Adipose tissue (tissue), 3 donors: ENCODE results near the gene MTG1. TPM values are rescaled to one million over a fixed set of nuclear protein-coding genes. Genes with fewer than 3 reads are reported as not detected.
"Not testable (repeated sequence)": the region's sequence is repeated elsewhere in the genome, so short reads cannot be mapped to it uniquely, and the experiment has no call there.

Experiments used
- H3K27ac ChIP-seq: one replicate; pipeline ENCODE4 v1.5.1; 2013; ENCODE audit warnings: low read depth, low read length
- WGBS, 3 donors: extraction: QIAGEN DNeasy Blood & Tissue Kit; methylation state at CpG; one replicate each; pipeline ENCODE4 v1.1.7; 2013; 5-methylcytosine and 5-hydroxymethylcytosine counted together
- polyA plus RNA-seq, 3 donors: library from polyadenylated mRNA; stranded (reverse); fragments of 200-250 nt; gene quantifications; one replicate each; pipeline ENCODE4 v1.2.3, GENCODE V29; 2013
- donor health status: healthy with polysubstance abuse.
- donor health status: Bipolar disorder and iron deficiency.
- donor health status: healthy.

The MTG1 gene
- polyA plus RNA-seq, 3 donors = 33.9 to 40.2 (median 35.9) TPM

DNA sequence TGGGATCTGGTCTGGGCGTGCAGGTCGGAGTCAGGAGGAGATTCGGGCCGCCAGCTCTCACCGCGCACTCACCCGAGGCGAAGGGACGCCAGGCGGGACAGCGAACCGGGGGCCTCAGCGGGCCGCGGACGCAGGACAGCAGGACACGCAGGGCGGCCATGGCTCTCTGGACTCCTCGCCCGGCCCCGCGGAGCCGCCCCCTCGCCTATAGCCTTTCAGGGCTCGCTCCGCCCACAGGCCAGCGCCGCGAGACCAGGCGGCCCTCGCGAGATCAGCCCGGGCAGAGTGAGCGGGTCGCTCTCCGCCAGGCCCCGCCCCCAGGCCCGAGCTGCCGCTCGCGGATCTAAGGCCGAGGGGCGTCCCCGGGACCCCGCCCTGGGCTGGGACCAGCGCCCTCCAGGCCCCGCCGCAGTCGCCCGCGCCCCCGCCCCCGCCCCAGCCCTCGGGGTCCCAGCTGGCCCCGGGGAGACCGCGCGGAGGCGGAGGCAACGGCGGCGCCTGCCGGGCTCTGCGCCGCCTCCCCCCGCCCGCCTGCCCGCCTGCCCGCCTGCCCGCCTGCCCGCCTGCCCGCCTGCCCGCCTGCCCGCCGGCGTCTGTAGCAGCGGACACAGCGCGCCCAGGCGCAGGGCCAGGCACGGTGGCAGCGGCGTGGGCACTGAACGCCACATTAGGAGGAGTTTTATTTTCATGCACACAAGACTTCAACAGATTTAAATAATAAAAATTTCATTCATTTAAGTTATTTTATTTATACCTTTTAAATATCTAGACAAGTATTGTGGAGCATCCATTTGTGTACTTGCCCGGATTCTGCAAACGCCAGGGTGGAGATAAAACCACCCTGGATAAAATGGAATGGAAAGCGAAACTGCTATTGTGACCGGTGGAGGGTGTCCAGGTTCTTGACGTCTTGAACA, 20.5 kb upstream of the MTG1 start, which contains the start of gene ECHS1:
Gene ECHS1, minus strand, starts transcription at position 181 of the 917 bp plus-strand sequence. Its CDS starts 21 bp downstream, at position 160.
- 1% methylated on average over 46 to 89 of the region's 89 CpGs for WGBS, 3 donors
- H3K27ac ChIP-seq = no peak within 1 kb of the TSS

DNA sequence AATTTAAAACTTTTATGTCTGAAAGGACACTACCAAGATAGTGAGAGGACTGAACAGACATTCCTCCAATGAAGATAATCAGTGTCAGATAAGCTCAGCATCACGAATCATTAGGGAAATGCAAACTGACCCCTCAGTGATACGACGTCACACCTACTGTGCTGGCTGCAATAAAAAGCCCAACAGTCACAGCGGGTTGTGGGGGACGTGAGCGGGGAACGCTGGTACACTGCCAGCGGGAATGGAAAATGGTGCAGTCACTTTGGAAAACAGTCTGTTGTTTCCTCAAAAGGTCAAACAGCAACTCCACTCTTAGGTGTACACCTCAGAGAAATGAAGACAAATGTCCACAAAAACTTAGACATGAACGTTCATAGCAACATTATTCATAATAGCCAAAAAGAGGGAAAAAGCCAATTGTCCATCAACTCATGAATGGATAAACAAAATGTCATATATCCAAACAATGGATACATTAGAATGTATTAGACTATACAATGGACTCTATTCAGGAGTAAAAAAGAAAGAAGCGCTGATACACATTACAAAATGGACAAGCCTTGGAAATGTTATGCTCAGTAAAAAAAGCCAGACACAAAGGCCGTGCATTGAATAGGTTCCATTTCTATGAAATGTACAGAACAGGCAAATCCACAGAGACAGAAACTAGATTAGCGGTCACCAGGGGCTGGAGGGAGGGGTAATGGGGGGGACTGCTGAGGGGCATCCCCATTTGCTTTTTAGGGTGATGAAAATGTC, 18.4 kb upstream of the MTG1 start:
- WGBS, 3 donors = 75 to 87% (median 84%) methylated on average over 12 of the region's 12 CpGs
- H3K27ac ChIP-seq = no peak overlapping the region

DNA sequence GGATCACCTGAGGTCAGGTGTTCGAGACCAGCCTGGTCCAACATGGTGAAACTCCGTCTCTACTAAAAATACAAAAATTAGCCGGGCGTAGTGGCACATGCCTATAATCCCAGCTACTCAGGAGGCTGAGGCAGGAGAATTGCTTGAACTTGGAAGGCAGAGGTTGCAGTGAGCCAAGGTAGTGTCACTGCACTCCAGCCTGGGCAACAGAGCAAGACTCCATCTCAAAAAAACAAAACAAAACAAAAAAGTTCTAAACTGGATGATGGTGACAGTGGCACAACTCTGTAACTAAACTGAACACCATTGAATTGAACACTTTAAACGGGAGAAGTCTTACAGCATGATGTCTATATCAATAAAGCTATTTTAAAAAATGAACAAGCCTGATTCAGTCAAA, 17.8 kb upstream of the MTG1 start:
- not testable (repeated sequence) for H3K27ac ChIP-seq
- 94% methylated on average over 5 of the region's 5 CpGs for WGBS, 3 donors

DNA sequence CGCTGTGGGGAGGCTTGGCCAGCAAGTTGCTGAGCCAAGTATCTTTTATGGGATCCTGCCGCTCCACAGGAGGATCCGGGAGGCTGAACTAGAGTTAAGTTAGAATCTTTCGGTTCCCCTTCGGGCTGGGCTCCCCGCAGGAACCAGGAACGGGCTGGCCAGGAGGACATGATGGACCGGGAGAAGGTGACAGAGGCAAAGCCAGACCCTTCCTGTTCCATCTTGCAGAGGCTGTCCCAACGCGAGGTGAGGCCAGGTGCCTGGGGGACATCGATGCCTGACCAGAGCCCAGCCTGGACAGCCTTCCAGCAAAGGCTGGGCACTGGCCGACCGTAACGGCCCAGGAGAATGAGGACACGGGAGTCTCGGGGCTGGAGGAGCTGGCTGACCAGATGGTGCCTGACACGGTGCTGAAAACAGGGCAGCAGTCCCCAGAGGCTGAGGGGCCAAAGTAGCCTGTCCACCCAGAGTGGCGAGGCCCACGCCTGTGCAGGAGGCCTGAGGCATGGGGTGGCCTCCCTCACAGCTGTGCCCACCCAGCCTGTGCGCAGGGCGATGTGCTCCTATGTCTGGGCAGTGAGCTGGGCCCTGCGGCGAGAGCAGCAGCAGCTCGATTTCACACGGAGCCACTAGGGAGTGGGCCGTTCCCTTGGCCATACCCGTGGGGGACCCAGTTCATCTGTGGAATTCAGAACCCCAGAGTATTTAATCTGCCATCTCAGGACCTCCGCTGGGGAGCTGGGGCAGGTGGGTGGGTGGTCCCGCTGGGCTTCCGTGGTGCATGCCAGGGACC, 16.7 kb upstream of the MTG1 start:
- H3K27ac ChIP-seq = no peak overlapping the region
- WGBS, 3 donors = 89 to 93% (median 93%) methylated on average over 30 of the region's 30 CpGs

DNA sequence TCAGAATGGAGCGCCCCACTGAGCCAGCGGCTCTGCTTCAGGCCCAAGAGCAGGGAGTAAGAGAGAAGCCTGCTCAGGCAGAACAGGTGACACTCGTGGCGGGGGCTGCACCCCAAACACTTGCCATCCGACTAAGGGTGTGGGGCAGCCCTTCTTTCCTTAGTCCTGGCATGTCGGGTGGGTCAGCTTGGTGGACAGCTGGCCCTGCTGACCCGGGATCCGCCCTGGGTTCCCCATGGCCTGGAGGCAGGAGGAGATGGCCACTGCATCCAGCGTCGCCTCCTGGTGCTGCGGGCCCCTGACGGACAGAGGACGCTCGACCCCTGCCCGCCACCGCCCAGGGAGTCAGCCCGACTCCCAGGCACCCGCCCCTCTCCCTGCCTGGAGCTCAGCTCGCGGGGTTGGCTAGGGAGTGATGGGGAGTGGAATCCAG, 16.1 kb upstream of the MTG1 start:
- no peak overlapping the region for H3K27ac ChIP-seq
- WGBS, 3 donors = 29 to 30% (median 29%) methylated on average over 20 of the region's 20 CpGs

DNA sequence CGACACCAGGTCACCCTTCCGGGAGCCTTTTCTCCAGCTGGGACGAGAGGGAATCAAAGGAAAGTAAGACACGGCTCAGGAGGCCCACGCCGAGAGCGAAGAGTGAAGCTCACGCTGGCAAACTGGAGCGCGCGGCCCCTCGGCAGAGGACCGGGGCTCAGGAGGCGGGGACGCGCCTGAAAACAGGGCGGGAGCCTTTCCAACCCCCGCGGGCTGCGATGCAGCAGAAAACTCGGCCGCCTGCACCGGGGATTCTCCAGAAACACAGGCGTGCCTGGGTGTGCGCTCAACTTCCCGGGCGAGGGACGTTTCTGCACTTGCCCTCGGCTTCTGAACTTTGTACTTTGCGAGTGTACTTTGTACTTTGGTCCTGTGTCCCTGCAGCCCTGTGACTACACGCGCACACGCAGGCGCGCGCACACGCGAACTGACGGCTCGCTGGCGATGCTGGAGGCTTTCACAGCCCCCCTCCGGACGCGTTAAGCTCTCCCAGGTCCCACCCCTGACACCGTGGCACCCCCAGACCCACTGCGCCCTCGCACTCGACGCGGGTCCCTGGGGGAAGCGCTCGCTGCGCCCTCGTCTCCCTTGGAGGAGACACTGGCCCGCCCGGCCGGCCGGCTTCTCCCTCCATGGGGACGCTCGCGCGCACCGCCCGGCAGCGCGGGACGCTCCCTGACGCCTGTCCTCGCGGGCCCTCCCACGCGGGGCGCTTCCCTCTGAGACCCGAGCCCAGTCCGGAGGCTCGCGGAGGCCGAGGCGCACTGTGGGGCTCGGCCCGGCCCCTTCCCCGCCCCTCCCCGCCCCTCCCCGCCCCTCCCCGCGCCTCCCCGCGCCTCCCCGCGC, 15.5 kb upstream of the MTG1 start:
- H3K27ac ChIP-seq = no peak overlapping the region
- WGBS, 3 donors = 0 to 1% (median 0%) methylated on average over 69 to 83 of the region's 90 CpGs

DNA sequence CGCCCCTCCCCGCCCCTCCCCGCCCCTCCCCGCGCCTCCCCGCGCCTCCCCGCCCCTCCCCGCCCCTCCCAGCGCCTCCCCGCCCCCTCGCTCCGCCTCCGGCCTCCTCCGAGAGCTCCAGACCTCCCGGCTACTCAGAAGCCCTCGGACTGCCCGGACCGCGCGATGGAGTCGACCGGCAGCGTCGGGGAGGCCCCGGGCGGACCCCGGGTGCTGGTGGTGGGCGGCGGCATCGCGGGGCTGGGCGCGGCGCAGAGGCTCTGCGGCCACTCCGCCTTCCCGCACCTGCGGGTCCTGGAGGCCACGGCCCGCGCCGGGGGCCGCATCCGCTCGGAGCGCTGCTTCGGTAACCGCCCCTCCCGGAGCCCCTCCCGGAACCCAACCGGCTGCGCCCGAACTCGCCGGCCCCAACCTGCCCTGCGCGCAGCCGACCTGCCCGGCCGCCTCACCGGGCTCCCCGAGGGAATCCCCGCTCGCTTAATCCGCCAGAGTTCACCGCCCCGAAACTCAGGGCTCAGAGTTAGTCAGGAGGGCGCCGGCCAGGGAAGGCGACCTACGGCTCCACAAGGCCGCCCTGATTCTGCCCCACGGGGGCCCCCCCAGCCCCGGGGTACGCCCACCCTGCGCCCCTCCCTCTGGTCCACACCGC, 14.7 kb upstream of the MTG1 start, which contains the start of gene PAOX:
Gene PAOX, plus strand, starts transcription at position 111 of the 649 bp plus-strand sequence. Its CDS starts 55 bp downstream, at position 166.
- no peak within 1 kb of the TSS for H3K27ac ChIP-seq
- 0 to 6% (median 4%) methylated on average over 26 to 68 of the region's 78 CpGs for WGBS, 3 donors

DNA sequence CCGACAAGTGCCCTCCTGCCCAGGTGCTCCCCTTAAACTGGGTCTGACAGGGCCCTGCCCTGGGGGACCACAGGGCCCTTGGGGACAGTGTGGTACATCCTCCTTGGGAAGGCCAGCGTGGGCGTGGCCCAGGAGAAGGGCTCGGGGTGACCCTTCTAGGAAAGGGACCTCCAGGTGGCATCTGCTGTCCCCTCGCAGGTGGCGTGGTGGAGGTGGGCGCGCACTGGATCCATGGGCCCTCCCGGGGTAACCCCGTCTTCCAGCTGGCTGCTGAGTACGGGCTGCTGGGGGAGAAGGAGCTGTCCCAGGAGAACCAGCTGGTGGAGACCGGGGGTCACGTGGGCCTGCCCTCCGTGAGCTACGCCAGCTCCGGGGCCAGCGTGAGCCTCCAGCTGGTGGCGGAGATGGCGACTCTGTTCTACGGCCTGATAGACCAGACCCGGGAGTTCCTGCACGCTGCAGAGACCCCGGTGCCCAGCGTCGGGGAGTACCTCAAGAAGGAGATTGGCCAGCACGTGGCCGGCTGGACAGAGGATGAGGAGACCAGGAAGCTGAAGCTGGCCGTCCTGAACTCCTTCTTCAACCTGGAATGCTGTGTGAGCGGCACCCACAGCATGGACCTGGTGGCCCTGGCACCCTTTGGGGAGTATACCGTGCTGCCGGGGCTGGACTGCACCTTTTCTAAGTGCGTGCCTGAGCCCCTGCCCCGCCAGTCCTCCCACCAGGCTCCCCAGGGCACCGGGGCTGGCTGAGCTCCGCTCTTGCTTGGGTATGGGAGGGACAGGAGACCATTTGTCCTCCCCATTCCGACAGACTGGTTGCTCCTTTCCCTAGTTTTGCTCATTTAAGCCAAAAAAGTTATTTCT, 13.9 kb upstream of the MTG1 start:
- 91 to 96% (median 93%) methylated on average over 35 to 36 of the region's 36 CpGs for WGBS, 3 donors
- H3K27ac ChIP-seq = no peak overlapping the region

DNA sequence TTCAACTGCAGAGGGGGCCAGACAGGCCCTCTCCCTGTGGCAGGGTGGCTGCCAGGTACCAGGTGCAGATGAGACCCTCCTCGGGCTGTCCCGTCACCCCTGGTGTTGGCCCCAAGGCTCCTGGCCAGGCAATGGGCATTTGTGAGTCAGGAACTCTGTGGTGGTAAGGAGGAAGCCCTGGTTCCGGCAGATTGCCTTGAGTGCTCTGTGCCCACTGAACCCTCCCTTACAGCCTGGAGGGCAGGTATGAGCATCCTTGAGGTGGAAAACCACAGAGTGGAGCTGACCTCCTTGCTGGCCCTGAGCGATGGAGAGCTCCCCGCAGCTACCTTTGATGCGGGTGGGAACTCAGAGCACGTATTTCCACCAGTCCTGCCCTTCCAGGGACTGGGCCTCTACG, 12.9 kb upstream of the MTG1 start:
- WGBS, 3 donors = 65 to 90% (median 72%) methylated on average over 8 of the region's 8 CpGs
- no peak overlapping the region for H3K27ac ChIP-seq

DNA sequence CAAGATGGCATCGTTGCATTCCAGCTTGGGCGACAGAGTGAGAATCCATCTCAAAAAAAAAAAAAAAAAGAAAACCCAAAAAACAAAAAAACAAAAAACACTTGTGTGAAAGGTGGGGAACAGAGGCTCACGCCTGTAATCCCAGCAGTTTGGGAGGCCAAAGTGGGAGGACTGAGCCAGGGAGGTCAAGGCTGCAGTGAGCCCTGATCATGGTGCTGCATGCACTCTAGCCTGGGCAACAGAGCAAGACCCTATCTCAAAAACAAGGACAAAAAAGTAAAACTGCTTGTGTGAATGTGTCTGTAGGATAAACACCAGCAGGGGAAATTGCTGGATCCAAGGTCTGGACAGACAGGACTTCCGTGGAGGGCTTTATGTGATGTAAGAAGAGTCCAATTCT, 10.4 kb upstream of the MTG1 start:
- WGBS, 3 donors = 93 to 97% (median 97%) methylated on average over 4 of the region's 4 CpGs

DNA sequence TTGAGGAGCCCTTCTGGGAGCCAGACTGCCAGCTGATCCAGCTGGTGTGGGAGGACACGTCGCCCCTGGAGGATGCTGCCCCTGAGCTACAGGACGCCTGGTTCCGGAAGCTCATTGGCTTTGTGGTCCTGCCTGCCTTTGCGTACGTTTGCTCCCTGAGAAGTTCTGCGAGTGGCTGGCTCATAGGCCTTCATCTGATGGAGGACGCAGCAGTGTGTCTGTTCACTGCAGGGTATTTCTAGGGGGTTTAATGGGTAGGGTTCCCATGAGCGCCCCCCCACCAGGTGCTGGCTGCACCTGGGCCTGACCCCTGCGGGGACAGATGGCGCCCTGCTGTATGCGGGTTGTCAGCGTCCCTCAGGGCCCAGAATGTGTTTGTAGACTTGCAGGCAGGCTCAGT, 9.9 kb upstream of the MTG1 start:
- 89 to 93% (median 92%) methylated on average over 13 of the region's 13 CpGs for WGBS, 3 donors

More for the DNA sequence above, 10.4 kb upstream of the MTG1 start:
- no peak overlapping the region for H3K27ac ChIP-seq

DNA sequence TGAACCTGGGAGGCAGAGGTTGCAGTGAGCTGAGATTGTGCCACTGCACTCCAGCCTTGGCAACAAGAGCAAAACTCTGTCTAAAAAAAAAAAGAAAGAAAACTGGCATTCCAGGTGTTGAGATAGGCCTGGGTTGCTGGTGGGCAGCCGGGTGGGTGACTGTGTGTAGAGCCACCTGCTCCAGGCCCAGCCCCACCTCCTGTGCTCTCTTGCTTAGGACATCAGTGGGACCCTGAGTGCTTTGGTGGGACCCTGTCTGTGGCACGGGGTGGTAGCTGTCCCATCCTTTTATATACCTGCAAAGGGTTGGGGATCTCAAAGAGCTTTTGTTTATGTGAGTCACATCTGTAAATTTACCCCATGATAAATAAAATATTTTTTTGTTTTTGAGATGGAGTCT, 8.7 kb upstream of the MTG1 start:
- 90 to 98% (median 95%) methylated on average over 2 of the region's 2 CpGs for WGBS, 3 donors

More for the DNA sequence above, 9.9 kb upstream of the MTG1 start:
- no peak overlapping the region for H3K27ac ChIP-seq

DNA sequence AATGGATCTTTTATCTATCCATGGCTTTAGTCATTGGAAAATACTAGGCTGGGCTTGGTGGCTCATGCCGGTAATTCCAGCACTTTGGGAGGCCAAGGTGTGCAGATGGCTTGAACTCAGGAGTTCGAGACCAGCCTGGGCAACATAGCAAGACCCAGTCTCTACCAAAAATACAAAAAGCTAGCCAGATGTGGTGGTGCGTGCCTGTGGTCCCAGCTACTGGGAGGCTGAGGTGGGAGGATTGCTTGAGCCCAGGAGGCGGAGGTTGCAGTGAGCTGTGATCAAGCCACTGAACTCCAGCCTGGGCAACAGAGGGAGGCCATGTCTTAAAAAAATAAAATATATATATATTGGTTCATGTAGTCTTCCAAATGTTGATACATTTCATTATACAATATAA, 7.0 kb upstream of the MTG1 start:
- H3K27ac ChIP-seq = not testable (repeated sequence)
- 96 to 100% (median 97%) methylated on average over 4 of the region's 4 CpGs for WGBS, 3 donors

More for the DNA sequence above, 8.7 kb upstream of the MTG1 start:
- H3K27ac ChIP-seq = no peak overlapping the region

DNA sequence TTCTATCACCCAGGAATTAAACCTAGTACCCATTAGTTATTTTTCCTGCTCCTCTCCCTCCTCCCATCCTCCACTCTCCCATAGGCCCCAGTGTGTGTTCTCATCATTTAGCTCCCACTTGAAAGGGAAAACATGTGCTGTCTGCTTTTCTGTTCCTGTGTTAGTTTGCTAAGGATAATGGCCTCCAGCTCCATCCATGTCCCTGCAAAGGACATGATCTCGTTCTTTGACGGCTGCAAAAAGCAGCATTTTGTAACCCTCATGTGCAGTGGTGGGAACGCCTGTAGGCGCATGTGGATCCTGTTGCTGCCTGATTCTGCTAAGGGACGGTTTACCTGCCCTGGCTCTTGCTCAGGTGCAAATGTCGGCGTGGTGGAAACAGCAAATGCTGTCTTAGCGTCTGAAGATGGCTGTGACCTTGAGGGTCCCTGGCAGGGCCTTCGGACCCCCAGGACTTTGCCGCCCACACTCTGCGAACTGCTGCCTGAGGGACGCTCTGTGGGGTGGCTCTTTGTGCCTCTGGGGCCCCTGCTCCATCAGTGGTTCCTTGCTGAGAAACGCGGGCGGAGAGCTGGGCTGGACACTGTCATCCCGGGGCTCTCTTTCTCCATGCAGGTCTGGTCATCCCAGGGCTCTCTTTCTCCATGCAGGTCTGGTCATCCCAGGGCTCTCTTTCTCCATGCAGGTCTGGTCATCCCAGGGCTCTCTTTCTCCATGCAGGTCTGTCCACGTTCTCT, 5.6 kb upstream of the MTG1 start:
- H3K27ac ChIP-seq = no peak overlapping the region

DNA sequence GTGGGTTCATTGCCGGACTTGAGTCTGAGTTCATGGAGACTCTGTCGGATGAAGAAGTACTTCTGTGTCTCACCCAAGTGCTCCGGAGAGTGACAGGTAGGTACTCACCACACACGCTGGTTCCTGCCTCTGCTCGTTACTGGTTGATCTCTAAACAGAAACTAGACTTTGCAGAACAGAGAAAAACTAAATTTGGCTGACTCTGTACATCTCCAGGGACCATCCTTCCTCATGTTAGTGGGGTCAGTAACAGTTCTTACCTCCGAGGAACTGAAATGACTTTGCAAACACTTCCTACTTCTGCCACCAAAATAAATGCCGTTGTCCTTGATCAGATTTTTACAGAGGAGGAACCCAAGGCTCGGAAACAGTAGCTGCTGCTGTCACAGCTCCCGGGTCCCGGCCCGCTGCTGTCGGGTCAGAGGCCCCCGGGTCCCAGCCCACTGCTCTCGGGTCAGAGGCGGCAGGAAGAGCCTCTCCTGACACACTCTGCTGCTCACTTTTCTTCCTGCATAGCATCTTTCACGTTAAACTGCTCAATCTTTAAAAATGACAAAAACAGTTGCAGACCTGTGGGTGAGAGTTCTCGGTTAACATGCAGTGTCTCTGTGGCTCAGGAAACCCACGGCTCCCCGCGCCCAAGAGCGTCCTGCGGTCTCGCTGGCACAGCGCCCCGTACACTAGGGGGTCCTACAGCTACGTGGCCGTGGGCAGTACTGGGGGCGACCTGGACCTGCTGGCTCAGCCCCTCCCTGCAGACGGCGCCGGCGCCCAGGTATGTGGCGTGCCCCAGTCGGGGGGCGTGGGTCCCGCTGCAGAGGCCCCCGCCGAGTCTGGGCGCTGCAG, 4.8 kb upstream of the MTG1 start:
- H3K27ac ChIP-seq = no peak overlapping the region
- WGBS, 3 donors = 58 to 83% (median 59%) methylated on average over 39 of the region's 39 CpGs

More for the DNA sequence above, 5.6 kb upstream of the MTG1 start:
- 87 to 88% (median 88%) methylated on average over 17 of the region's 17 CpGs for WGBS, 3 donors
